HG03066 (cell line): ENCODE data around the gene KCNF1.
"Not testable (repeated sequence)": the region's sequence is repeated elsewhere in the genome, so short reads cannot be mapped to it uniquely, and the experiment has no call there.

ENCODE experiments used
- ATAC-seq: cut with Tn5 transposase; IDR thresholded peaks from one replicate; pipeline ENCODE4 v1.9.1; 2021; ENCODE audit warnings: low read depth; ENCODE audit not compliant: unreplicated experiment

The KCNF1 gene

GRCh38 chr2:10935953-10936942 is 24.5 kb downstream of the KCNF1 start:
- no peak for ATAC-seq

- no peak for ATAC-seq
These were observed 27.3 kb downstream of the KCNF1 start for GRCh38 chr2:10939058-10939457.

- ATAC-seq: no peak
These were observed 28.9 kb downstream of the KCNF1 start for GRCh38 chr2:10940596-10940995.

- ATAC-seq: no peak
These were observed 29.6 kb downstream of the KCNF1 start for GRCh38 chr2:10941383-10941782.

GRCh38 chr2:10944799-10945198 is 33.1 kb downstream of the KCNF1 start:
- ATAC-seq: no peak

- no peak for ATAC-seq
These were observed 34.7 kb downstream of the KCNF1 start for GRCh38 chr2:10946394-10946793.

GRCh38 chr2:10947005-10947440 is 35.3 kb downstream of the KCNF1 start:
- ATAC-seq: no peak

- ATAC-seq: no peak
These were observed 35.9 kb downstream of the KCNF1 start for GRCh38 chr2:10947446-10948187.

- ATAC-seq: no peak
These were observed 36.4 kb downstream of the KCNF1 start for GRCh38 chr2:10948188-10948564.

GRCh38 chr2:10948606-10949230 is 37.0 kb downstream of the KCNF1 start:
- ATAC-seq: no peak

- no peak for ATAC-seq
These were observed 38.1 kb downstream of the KCNF1 start for GRCh38 chr2:10949835-10950234.

GRCh38 chr2:10951558-10952414 is 40.1 kb downstream of the KCNF1 start:
- no peak for ATAC-seq

- ATAC-seq: no peak
These were observed 42.7 kb downstream of the KCNF1 start for GRCh38 chr2:10954416-10954815.

- ATAC-seq: no peak
These were observed 43.4 kb downstream of the KCNF1 start for GRCh38 chr2:10954856-10955818.

- ATAC-seq: no peak
These were observed 44.5 kb downstream of the KCNF1 start for GRCh38 chr2:10956006-10956790.

- ATAC-seq: no peak
These were observed 45.7 kb downstream of the KCNF1 start for GRCh38 chr2:10957391-10957790.

- not testable (repeated sequence) for ATAC-seq
These were observed 46.7 kb downstream of the KCNF1 start for GRCh38 chr2:10958452-10958851.
